ENCODE data around the gene KCNIP4. TPM values are rescaled to one million over a fixed set of nuclear protein-coding genes. Genes with fewer than 3 reads are reported as not detected.

Gene KCNIP4
- total RNA-seq, 1 donor from 2014 or later = 0.59 TPM

DNA sequence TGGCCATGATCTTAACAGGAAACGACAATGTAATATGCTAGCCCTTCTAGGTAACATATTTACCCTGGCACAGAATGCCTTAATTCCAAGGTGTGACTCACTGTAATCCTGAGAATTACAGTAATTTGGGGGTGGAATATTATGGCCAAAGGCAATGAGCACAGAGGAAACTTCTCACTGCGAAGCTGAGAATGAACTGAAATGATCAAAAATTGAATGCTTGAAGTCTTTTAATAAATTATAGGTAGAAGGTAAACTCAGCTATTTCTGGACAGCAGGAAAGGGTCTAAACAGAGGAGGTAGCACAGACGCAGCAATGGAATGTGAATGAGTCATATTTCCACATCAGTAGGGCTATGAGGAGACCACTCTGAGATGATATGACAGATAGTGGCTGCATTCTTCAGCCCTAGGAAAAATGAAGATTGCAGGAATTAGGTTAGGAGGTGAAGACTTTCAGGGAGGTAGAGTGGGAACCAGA, 935.7 kb downstream of the KCNIP4 start:
- Histone ChIP-seq H3K79me2 (ENCODE audit: insufficient read depth, low read length) (no peaks in the 10 kb centered on the region), H3K4me2 (ENCODE audit: low read length) (peak overlapping the region; percentile 54), H3K9ac (ENCODE audit: low read length) (no peak overlapping the region), H3K4me1 (ENCODE audit: insufficient read depth, low read length) (peaks cover 6% of the 10 kb centered on the region), H3K27me3 (ENCODE audit: insufficient read depth, low read length) (no peaks in the 10 kb centered on the region), H3K27ac (ENCODE audit: low read depth, low read length) (peak overlapping the region; percentile 6), H3K9me3 (ENCODE audit: insufficient read depth, low read depth, low read length) (no peaks in the 10 kb centered on the region), H4K20me1 (ENCODE audit: insufficient read depth, low read length) (no peaks in the 10 kb centered on the region), H3K36me3 (ENCODE audit: insufficient read depth, low read length) (no peaks in the 10 kb centered on the region), H3K4me3 (ENCODE audit: insufficient read depth, low read depth, low read length) (no peak overlapping the region), H2AFZ (ENCODE audit: low read depth, low read length) (no peak overlapping the region)
- TF ChIP-seq, protein P1, sequence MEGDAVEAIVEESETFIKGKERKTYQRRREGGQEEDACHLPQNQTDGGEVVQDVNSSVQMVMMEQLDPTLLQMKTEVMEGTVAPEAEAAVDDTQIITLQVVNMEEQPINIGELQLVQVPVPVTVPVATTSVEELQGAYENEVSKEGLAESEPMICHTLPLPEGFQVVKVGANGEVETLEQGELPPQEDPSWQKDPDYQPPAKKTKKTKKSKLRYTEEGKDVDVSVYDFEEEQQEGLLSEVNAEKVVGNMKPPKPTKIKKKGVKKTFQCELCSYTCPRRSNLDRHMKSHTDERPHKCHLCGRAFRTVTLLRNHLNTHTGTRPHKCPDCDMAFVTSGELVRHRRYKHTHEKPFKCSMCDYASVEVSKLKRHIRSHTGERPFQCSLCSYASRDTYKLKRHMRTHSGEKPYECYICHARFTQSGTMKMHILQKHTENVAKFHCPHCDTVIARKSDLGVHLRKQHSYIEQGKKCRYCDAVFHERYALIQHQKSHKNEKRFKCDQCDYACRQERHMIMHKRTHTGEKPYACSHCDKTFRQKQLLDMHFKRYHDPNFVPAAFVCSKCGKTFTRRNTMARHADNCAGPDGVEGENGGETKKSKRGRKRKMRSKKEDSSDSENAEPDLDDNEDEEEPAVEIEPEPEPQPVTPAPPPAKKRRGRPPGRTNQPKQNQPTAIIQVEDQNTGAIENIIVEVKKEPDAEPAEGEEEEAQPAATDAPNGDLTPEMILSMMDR (IDR thresholded peaks at IDR 0.05; ENCODE audit: insufficient read depth, low read depth, low read length) = no peak
- no peak for TF ChIP-seq EZH2 (IDR thresholded peaks at IDR 0.05; ENCODE audit: insufficient read depth, low read length)
- Mint-ChIP-seq H3K9me3 (ENCODE audit: unreplicated experiment) (no peaks in the 10 kb centered on the region), H3K4me1 (ENCODE audit: low read depth, unreplicated experiment) (peaks cover 34% of the 10 kb centered on the region), H3K36me3 (ENCODE audit: low read depth, unreplicated experiment) (no peaks in the 10 kb centered on the region), H3K27ac (ENCODE audit: unreplicated experiment) (peak overlapping the region; percentile 91), H3K27me3 (ENCODE audit: low read depth, unreplicated experiment) (no peaks in the 10 kb centered on the region), H3K4me3 (ENCODE audit: unreplicated experiment) (no peak overlapping the region)
- DNase-seq (ENCODE audit: low read depth) (peak; percentile 46), FAIRE-seq (no peak)

DNA sequence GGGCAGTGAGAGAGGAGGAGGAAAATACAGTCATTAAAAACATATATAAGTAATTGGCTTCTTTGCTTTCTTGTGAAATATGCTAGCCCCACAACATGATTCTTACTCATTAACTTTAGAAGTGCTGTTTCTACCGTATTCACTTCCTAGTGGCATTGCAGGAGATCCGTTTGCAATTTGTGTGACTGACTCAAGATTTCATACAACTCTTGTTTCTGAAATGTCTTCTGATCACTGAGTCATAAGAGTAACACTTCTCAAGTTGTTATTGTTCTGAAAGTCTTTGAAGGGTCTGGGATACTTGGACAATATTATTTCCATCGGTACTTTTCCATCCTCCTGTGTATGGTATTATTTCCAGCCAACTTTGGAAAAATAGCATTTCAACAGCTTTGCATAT, 937.5 kb downstream of the KCNIP4 start:
- no peak for TF ChIP-seq EZH2 (IDR thresholded peaks at IDR 0.05; ENCODE audit: insufficient read depth, low read length)
- TF ChIP-seq, protein P1 (IDR thresholded peaks at IDR 0.05; ENCODE audit: insufficient read depth, low read depth, low read length) = no peak
- H3K4me1 ChIP-seq (ENCODE audit: insufficient read depth, low read length) = peaks cover 6% of the 10 kb centered on the region
- no peaks in the 10 kb centered on the region for H3K9me3 ChIP-seq (ENCODE audit: insufficient read depth, low read depth, low read length)
- no peak for DNase-seq (ENCODE audit: low read depth)
- no peak overlapping the region for H3K4me3 Mint-ChIP-seq (ENCODE audit: unreplicated experiment)
- H3K9ac ChIP-seq (ENCODE audit: low read length) = no peak overlapping the region
- H2AFZ ChIP-seq (ENCODE audit: low read depth, low read length) = no peak overlapping the region
- H3K27ac ChIP-seq (ENCODE audit: low read depth, low read length) = no peak overlapping the region
- no peaks in the 10 kb centered on the region for H3K9me3 Mint-ChIP-seq (ENCODE audit: unreplicated experiment)
- H3K27me3 Mint-ChIP-seq (ENCODE audit: low read depth, unreplicated experiment) = no peaks in the 10 kb centered on the region
- peaks cover 34% of the 10 kb centered on the region for H3K4me1 Mint-ChIP-seq (ENCODE audit: low read depth, unreplicated experiment)
- no peaks in the 10 kb centered on the region for H4K20me1 ChIP-seq (ENCODE audit: insufficient read depth, low read length)
- FAIRE-seq = no peak
- no peak overlapping the region for H3K4me3 ChIP-seq (ENCODE audit: insufficient read depth, low read depth, low read length)
- H3K27me3 ChIP-seq (ENCODE audit: insufficient read depth, low read length) = no peaks in the 10 kb centered on the region
- H3K79me2 ChIP-seq (ENCODE audit: insufficient read depth, low read length) = no peaks in the 10 kb centered on the region
- no peaks in the 10 kb centered on the region for H3K36me3 Mint-ChIP-seq (ENCODE audit: low read depth, unreplicated experiment)
- H3K4me2 ChIP-seq (ENCODE audit: low read length) = no peak overlapping the region
- no peak overlapping the region for H3K27ac Mint-ChIP-seq (ENCODE audit: unreplicated experiment)
- H3K36me3 ChIP-seq (ENCODE audit: insufficient read depth, low read length) = no peaks in the 10 kb centered on the region

DNA sequence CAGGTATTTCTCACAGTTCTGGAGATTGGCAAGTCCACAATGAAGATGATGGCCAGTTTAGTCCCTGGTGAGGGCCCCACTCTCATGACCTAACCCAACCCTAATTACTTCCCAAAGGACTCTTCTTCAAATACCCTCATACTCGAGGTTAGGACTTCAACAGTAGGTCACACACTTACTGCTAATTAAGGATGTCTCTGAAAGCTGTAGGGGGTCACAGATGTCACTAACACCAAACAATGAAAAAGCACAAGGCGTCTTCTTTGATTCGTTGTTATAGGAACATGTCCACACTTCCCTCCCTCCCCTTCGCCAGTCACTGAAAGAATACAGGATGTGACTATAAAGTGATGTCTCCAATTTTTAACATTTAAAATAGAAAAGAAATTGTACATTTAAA, 938.6 kb downstream of the KCNIP4 start:
- Histone ChIP-seq H3K27ac (ENCODE audit: low read depth, low read length) (no peak overlapping the region), H3K79me2 (ENCODE audit: insufficient read depth, low read length) (no peaks in the 10 kb centered on the region), H2AFZ (ENCODE audit: low read depth, low read length) (no peak overlapping the region), H3K9me3 (ENCODE audit: insufficient read depth, low read depth, low read length) (no peaks in the 10 kb centered on the region), H3K4me2 (ENCODE audit: low read length) (no peak overlapping the region), H3K9ac (ENCODE audit: low read length) (no peak overlapping the region), H3K4me3 (ENCODE audit: insufficient read depth, low read depth, low read length) (no peak overlapping the region), H3K27me3 (ENCODE audit: insufficient read depth, low read length) (no peaks in the 10 kb centered on the region), H4K20me1 (ENCODE audit: insufficient read depth, low read length) (no peaks in the 10 kb centered on the region), H3K36me3 (ENCODE audit: insufficient read depth, low read length) (no peaks in the 10 kb centered on the region), H3K4me1 (ENCODE audit: insufficient read depth, low read length) (peaks cover 6% of the 10 kb centered on the region)
- DNase-seq (ENCODE audit: low read depth) (no peak), FAIRE-seq (no peak)
- no peak overlapping the region for H3K27ac Mint-ChIP-seq (ENCODE audit: unreplicated experiment)
- H3K4me1 Mint-ChIP-seq (ENCODE audit: low read depth, unreplicated experiment) = peaks cover 34% of the 10 kb centered on the region
- no peaks in the 10 kb centered on the region for H3K36me3 Mint-ChIP-seq (ENCODE audit: low read depth, unreplicated experiment)
- H3K9me3 Mint-ChIP-seq (ENCODE audit: unreplicated experiment) = no peaks in the 10 kb centered on the region
- TF ChIP-seq, protein P1 (IDR thresholded peaks at IDR 0.05; ENCODE audit: insufficient read depth, low read depth, low read length) = no peak
- TF ChIP-seq EZH2 (IDR thresholded peaks at IDR 0.05; ENCODE audit: insufficient read depth, low read length) = no peak
- no peaks in the 10 kb centered on the region for H3K27me3 Mint-ChIP-seq (ENCODE audit: low read depth, unreplicated experiment)
- no peak overlapping the region for H3K4me3 Mint-ChIP-seq (ENCODE audit: unreplicated experiment)
